Colonic mucosa (tissue), 4 donors: ENCODE measurements around the gene RWDD4. TPM values are rescaled to one million over a fixed set of nuclear protein-coding genes. Genes with fewer than 3 reads are reported as not detected.

Experiments
- DNase-seq: peaks from one replicate; pipeline ENCODE4 v3.0.0-alpha.2; 2020
- H3K27ac ChIP-seq: fragments of 200-600 bp; one replicate; pipeline ENCODE4 v1.8.0; 2021
- H3K27me3 ChIP-seq: fragments of 200-600 bp; one replicate; pipeline ENCODE4 v1.8.0; 2021
- H3K36me3 ChIP-seq: fragments of 200-600 bp; one replicate; pipeline ENCODE4 v1.8.0; 2021
- H3K4me1 ChIP-seq: fragments of 200-600 bp; one replicate; pipeline ENCODE4 v1.8.0; 2021; ENCODE audit warnings: mild to moderate bottlenecking
- H3K4me3 ChIP-seq: fragments of 200-600 bp; one replicate; pipeline ENCODE4 v1.8.0; 2021
- H3K9ac ChIP-seq, 2 donors: one replicate each; pipeline ENCODE4 v1.7.0; 2013; ENCODE audit warnings: control low read depth in 2 of 2, low read depth in 2 of 2, low read length in 2 of 2
- H3K9me3 ChIP-seq: fragments of 200-600 bp; one replicate; pipeline ENCODE4 v1.8.0; 2021
- CTCF ChIP-seq: fragments of 200-600 bp; IDR thresholded peaks from one replicate; pipeline ENCODE4 v1.8.0; 2022; ENCODE audit warnings: antibody characterized with exemption, mild to moderate bottlenecking
- intact Hi-C: fragments of 100-400 bp; cut with DNase I; formaldehyde crosslinking; loops from one replicate; pipeline ENCODE4 v1.14.1; 2022
- total RNA-seq, 2 donors: library from RNA; stranded (reverse); fragmentation: NEBNext Ultra II Directional in 1 of 2; extraction: Animal tissue kit (Norgen Biotek cat#: 25700) in 1 of 2; gene quantifications; one replicate each; pipeline ENCODE4 v1.2.1, GENCODE V29; 2021
- donor health status: healthy.
- donor health status: DM: no; HTN: no; CAD: no.
- donor health status: DM: no; HTN: no; CAD: no.

RWDD4 gene
- total RNA-seq, 2 donors from 2014 or later: 17.1 to 19.3 TPM

GRCh38 chr4:183691006-183691405 is 32.0 kb upstream of the RWDD4 start:
- no peaks in the 10 kb centered on the region for H3K27me3 ChIP-seq
- no peak for TF ChIP-seq CTCF
- no peaks in the 10 kb centered on the region for H3K4me1 ChIP-seq
- intact Hi-C loops: no loop called here
- no peak overlapping the region for H3K4me3 ChIP-seq
- no peak for DNase-seq
- H3K27ac ChIP-seq: no peak overlapping the region
- no peak overlapping the region for H3K9ac ChIP-seq
- no peaks in the 10 kb centered on the region for H3K9me3 ChIP-seq
- no peaks in the 10 kb centered on the region for H3K36me3 ChIP-seq

- H3K9me3 ChIP-seq: no peaks in the 10 kb centered on the region
- H3K9ac ChIP-seq: no peak overlapping the region
- TF ChIP-seq CTCF: no peak
- H3K27me3 ChIP-seq: no peaks in the 10 kb centered on the region
- no peaks in the 10 kb centered on the region for H3K4me1 ChIP-seq
- DNase-seq: no peak
- peaks cover 6% of the 10 kb centered on the region for H3K36me3 ChIP-seq
- intact Hi-C loops: no loop called here
- no peak overlapping the region for H3K4me3 ChIP-seq
- no peak overlapping the region for H3K27ac ChIP-seq
Measured at GRCh38 chr4:183688216-183688615, 29.2 kb upstream of the RWDD4 start.

- no peak for DNase-seq
- Histone ChIP-seq H3K36me3 (peaks cover 6% of the 10 kb centered on the region), H3K9ac (no peak overlapping the region), H3K4me1 (no peaks in the 10 kb centered on the region), H3K4me3 (no peak overlapping the region), H3K27ac (no peak overlapping the region), H3K9me3 (no peaks in the 10 kb centered on the region), H3K27me3 (no peaks in the 10 kb centered on the region)
- intact Hi-C loops: no loop called here
- no peak for TF ChIP-seq CTCF
Measured at GRCh38 chr4:183686461-183686860, 27.5 kb upstream of the RWDD4 start.

- H3K27me3 ChIP-seq: no peaks in the 10 kb centered on the region
- no peak for DNase-seq
- intact Hi-C loops: no loop called here
- H3K27ac ChIP-seq: no peak overlapping the region
- H3K4me1 ChIP-seq: no peaks in the 10 kb centered on the region
- H3K9ac ChIP-seq: no peak overlapping the region
- TF ChIP-seq CTCF: no peak
- H3K4me3 ChIP-seq: no peak overlapping the region
- no peaks in the 10 kb centered on the region for H3K9me3 ChIP-seq
- peaks cover 6% of the 10 kb centered on the region for H3K36me3 ChIP-seq
Measured at GRCh38 chr4:183681119-183681518, 22.1 kb upstream of the RWDD4 start.

GRCh38 chr4:183675625-183676024 is 16.6 kb upstream of the RWDD4 start:
- no peak for TF ChIP-seq CTCF
- H3K27ac ChIP-seq: no peak overlapping the region
- H3K4me1 ChIP-seq: no peaks in the 10 kb centered on the region
- H3K27me3 ChIP-seq: no peaks in the 10 kb centered on the region
- no peaks in the 10 kb centered on the region for H3K9me3 ChIP-seq
- no peak for DNase-seq
- no peaks in the 10 kb centered on the region for H3K36me3 ChIP-seq
- intact Hi-C loops: no loop called here
- H3K9ac ChIP-seq: no peak overlapping the region
- no peak overlapping the region for H3K4me3 ChIP-seq

- TF ChIP-seq CTCF: no peak
- Histone ChIP-seq H3K4me3 (no peak overlapping the region), H3K27ac (no peak overlapping the region), H3K9ac (no peak overlapping the region), H3K36me3 (peaks cover 5% of the 10 kb centered on the region), H3K4me1 (no peaks in the 10 kb centered on the region), H3K27me3 (no peaks in the 10 kb centered on the region), H3K9me3 (no peaks in the 10 kb centered on the region)
- DNase-seq: no peak
- intact Hi-C loops: no loop called here
Measured at GRCh38 chr4:183674153-183674552, 15.2 kb upstream of the RWDD4 start.
